H1 (cell line): Measurements from ENCODE around the gene GPR15LG.

ENCODE experiments used
- CHD2 ChIP-seq: IDR thresholded peaks from 2 replicates; pipeline ENCODE4 v1.6.1; 2012; ENCODE audit warnings: low read length, improper control_type of control experiment
- EGR1 ChIP-seq: IDR thresholded peaks from 2 replicates; pipeline ENCODE4 v1.6.1; 2011; ENCODE audit warnings: low read depth, low read length, borderline replicate concordance
- EZH2 ChIP-seq: fragments of 200-600 bp; sonication (generic); IDR thresholded peaks from 2 replicates; pipeline ENCODE4 v1.7.1; 2012; ENCODE audit warnings: low read depth, mild to moderate bottlenecking, moderate library complexity, low read length, inconsistent platforms; ENCODE audit not compliant: severe bottlenecking
- NRF1 ChIP-seq: IDR thresholded peaks from 2 replicates; pipeline ENCODE4 v1.6.1; 2011; ENCODE audit warnings: mild to moderate bottlenecking, low read depth, low read length, improper control_type of control experiment
- POLR2A ChIP-seq, 2 experiments: IDR thresholded peaks; 1 replicate in 1 of 2; 2 replicates in 1 of 2; pipeline ENCODE4 v1.6.1; 2011; ENCODE audit warnings: low read depth in 2 of 2, low read length in 2 of 2, mild to moderate bottlenecking in 2 of 2; ENCODE audit errors: control extremely low read depth in 1 of 2
- POLR2AphosphoS5 ChIP-seq: IDR thresholded peaks from 2 replicates; pipeline ENCODE4 v1.6.1; 2011; ENCODE audit warnings: low read depth, low read length
- RNF2 ChIP-seq: fragments of 200-900, 300-1000 bp; sonication (generic); IDR thresholded peaks from 2 replicates; pipeline ENCODE4 v1.7.1; 2016; ENCODE audit warnings: borderline replicate concordance, low read depth, mild to moderate bottlenecking, antibody characterized with exemption, low read length; ENCODE audit not compliant: poor library complexity, severe bottlenecking; ENCODE audit errors: missing control alignments
- TAF1 ChIP-seq: IDR thresholded peaks from 2 replicates; pipeline ENCODE4 v1.6.1; 2011; ENCODE audit warnings: mild to moderate bottlenecking, low read depth, low read length
- ZNF274 ChIP-seq: IDR thresholded peaks from 2 replicates; pipeline ENCODE4 v1.7.0; 2012; ENCODE audit warnings: low read length, borderline replicate concordance; ENCODE audit errors: extremely low read depth
- TF ChIP-seq, protein P1 (sequence below), 3 experiments: IDR thresholded peaks; 1 replicate in 2 of 3; 2 replicates in 1 of 3; pipeline versions ENCODE4 v1.5.1 to v1.6.1; 2011; ENCODE audit warnings: low read length in 3 of 3, mild to moderate bottlenecking in 3 of 3, inconsistent platforms in 2 of 3, low read depth in 1 of 3, moderate library complexity in 1 of 3; ENCODE audit not compliant: insufficient read depth in 1 of 3; ENCODE audit errors: control extremely low read depth in 1 of 3
- TF ChIP-seq, protein P2 (sequence below): IDR thresholded peaks from 2 replicates; pipeline ENCODE4 v1.6.1; 2011; ENCODE audit warnings: low read depth, mild to moderate bottlenecking, low read length; ENCODE audit not compliant: insufficient read depth

DNA sequence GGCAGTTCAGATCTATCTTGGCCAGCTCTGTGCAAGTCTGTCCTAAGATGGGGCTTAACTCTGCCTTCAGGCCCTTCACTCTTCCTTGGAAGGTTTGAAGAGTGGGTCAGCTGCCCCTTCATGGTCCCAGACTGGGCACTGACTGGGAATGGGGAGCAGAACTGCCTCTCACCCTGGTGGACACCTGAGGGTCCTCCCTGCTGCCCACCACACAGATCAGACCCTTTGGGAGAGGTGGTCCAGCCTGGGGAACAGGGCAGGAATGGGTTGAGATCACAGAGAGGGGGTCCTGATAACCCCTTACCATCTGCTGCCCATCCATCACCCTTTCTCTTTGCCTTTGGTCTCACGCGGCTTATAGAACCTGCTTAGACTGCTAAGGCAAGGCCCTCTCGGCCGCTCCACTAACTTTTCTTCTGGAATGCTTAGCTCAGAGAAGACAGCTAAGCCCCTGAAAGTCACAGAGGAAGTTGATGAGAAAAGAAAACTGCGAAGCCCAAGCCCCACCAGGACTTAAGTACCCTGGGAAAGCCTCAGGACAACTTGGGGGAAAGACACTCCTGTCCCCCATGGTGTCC is 20.3 kb downstream of the GPR15LG start:
- TF ChIP-seq POLR2A (IDR thresholded peaks at IDR 0.05; ENCODE audit: control extremely low read depth in 1 of 2, low read depth in 2 of 2, low read length in 2 of 2) (no peak), TAF1 (no peak), EGR1 (no peak), EZH2 (no peak), ZNF274 (no peak), NRF1 (no peak), RNF2 (no peak), POLR2AphosphoS5 (no peak), CHD2 (no peak)
- TF ChIP-seq, protein P1, sequence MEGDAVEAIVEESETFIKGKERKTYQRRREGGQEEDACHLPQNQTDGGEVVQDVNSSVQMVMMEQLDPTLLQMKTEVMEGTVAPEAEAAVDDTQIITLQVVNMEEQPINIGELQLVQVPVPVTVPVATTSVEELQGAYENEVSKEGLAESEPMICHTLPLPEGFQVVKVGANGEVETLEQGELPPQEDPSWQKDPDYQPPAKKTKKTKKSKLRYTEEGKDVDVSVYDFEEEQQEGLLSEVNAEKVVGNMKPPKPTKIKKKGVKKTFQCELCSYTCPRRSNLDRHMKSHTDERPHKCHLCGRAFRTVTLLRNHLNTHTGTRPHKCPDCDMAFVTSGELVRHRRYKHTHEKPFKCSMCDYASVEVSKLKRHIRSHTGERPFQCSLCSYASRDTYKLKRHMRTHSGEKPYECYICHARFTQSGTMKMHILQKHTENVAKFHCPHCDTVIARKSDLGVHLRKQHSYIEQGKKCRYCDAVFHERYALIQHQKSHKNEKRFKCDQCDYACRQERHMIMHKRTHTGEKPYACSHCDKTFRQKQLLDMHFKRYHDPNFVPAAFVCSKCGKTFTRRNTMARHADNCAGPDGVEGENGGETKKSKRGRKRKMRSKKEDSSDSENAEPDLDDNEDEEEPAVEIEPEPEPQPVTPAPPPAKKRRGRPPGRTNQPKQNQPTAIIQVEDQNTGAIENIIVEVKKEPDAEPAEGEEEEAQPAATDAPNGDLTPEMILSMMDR (IDR thresholded peaks at IDR 0.05; ENCODE audit: control extremely low read depth in 1 of 3, insufficient read depth in 1 of 3, low read depth in 1 of 3, low read length in 3 of 3) = no peak
- TF ChIP-seq, protein P2, sequence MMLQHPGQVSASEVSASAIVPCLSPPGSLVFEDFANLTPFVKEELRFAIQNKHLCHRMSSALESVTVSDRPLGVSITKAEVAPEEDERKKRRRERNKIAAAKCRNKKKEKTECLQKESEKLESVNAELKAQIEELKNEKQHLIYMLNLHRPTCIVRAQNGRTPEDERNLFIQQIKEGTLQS = no peak
